Subcutaneous adipose tissue (tissue), 4 donors: ENCODE results near the gene CMC2. TPM values are rescaled to one million over a fixed set of nuclear protein-coding genes. Genes with fewer than 3 reads are reported as not detected.

Experiments used
- total RNA-seq, 4 donors: library from RNA; depleted of rRNA; stranded (reverse); fragments of >200 nt; gene quantifications; one replicate each; pipeline ENCODE4 v1.1.0, GENCODE V29; 2016
- TF ChIP-seq, protein P1 (sequence below): fragments of 450-650 bp; IDR thresholded peaks from one replicate; pipeline ENCODE4 v1.5.1; 2016; ENCODE audit warnings: low read depth, mild to moderate bottlenecking, control low read depth, antibody characterized with exemption, moderate library complexity

The CMC2 gene
- total RNA-seq, 4 donors from 2014 or later: 26.2 to 46.9 (median 36.3) TPM

DNA sequence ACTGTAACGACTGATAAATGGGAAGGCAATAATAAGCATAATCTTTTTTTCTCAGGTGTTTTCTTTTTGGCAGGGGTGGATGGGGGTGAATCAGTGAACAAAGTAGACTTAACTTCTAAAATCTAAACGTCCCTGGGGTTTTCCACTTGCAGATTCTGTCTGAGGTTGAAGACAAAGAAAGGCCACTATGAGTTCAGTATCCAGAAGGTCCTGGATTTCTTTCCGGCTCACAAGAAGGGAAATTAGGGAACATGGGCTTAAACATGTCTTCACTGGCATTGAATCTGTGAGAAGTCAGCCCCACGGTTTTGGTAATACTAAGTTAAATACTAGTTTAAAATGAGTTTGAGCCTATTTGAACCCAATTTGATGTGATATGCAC, 67.8 kb downstream of the CMC2 start:
- TF ChIP-seq, protein P1, sequence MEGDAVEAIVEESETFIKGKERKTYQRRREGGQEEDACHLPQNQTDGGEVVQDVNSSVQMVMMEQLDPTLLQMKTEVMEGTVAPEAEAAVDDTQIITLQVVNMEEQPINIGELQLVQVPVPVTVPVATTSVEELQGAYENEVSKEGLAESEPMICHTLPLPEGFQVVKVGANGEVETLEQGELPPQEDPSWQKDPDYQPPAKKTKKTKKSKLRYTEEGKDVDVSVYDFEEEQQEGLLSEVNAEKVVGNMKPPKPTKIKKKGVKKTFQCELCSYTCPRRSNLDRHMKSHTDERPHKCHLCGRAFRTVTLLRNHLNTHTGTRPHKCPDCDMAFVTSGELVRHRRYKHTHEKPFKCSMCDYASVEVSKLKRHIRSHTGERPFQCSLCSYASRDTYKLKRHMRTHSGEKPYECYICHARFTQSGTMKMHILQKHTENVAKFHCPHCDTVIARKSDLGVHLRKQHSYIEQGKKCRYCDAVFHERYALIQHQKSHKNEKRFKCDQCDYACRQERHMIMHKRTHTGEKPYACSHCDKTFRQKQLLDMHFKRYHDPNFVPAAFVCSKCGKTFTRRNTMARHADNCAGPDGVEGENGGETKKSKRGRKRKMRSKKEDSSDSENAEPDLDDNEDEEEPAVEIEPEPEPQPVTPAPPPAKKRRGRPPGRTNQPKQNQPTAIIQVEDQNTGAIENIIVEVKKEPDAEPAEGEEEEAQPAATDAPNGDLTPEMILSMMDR: no peak

DNA sequence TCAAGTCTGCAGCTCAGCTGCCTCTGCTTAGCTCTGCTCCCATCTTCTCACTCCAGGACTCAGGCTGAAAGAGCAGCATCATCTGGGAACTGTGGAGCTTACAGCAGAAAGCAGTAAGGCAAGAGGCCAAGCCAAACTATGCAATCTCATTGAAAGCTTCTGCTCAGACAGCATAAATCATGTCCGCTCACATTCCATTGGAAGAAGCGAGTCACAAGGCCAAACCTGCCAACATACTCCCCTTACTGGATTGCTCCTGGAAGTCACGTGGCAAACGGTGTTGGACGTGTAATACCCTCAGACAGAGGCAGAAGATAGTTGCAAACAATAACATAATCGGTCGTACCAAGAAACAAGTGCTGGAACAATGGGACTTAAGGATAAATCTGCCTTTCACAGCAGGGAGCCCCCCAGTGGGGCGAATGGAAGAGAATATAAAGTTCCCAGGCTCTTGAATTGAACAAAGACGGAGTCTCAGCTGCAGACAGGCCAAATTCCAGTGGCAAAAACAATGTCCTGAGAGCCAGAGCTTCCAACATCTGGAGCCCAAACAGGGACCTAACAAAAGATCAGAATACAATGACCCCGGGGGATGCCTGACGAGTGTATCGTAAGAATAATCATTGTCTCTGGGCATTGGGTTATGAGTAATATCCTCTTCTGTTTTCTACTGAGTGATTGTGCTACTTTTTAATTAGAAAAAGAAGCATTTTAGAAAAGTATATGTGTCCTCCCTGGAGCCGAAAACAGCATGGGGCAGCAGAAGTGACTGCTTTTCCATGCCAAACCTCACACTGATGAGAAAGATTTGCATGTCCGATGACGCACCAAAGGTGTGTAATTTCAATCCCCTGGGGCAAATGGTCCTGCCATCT, 68.4 kb downstream of the CMC2 start:
- TF ChIP-seq, protein P1: no peak

DNA sequence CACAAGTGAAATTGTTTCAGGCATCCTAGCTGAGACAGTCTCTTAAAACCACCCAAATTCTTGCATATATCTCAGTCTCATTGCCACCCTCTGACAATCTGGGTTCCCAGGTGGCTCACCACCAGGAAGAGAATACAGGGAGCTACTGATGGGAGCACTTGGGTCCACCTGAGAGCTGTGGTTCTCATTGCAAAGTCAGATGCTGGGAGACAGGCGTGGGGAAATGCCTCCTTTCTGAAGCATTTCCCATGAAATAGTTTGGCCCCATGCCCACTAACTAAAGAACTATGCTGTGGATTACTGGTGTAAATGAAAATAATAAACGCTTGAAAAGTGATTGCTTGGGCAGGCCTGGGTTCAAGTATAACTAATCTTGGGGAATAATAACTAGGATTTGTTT, 70.3 kb downstream of the CMC2 start:
- TF ChIP-seq, protein P1: no peak

DNA sequence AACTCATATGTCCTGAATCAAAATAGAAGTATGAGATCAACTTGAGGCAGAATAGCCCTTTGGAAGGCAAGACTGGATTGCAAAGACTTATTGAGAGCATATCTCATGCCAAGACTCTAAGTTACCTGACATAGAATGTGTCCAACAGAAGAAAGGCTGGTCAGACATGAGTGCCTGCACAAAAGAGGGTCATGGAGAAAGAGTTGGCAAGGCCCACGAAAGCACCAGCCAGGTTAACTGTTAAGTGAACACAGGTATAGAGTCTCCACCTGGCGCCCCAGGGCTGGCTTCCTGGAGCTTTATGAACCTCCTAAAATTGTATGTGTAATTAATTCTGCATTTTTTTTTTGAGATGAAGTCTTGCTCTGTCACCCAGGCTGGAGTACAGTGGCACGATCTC, 71.0 kb downstream of the CMC2 start:
- TF ChIP-seq, protein P1: no peak

DNA sequence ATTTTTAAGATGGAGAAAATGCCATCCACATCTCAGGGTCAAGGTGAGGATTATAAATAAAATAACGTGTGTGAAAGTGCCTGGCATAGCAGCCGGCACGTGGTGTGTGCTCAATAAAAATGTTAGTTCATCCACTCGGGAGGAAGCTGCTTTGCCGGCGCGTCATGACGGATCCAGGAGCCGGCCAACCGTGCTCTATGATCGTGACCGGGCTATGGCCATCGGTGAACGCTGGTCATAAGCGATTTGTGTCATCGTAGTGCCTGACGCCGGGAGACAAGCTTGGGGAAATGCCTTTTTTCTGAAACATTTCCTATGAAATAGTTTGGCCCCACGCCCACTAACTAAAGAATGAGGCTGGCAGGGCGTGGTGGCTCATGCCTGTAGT, 74.0 kb downstream of the CMC2 start:
- TF ChIP-seq, protein P1: no peak

DNA sequence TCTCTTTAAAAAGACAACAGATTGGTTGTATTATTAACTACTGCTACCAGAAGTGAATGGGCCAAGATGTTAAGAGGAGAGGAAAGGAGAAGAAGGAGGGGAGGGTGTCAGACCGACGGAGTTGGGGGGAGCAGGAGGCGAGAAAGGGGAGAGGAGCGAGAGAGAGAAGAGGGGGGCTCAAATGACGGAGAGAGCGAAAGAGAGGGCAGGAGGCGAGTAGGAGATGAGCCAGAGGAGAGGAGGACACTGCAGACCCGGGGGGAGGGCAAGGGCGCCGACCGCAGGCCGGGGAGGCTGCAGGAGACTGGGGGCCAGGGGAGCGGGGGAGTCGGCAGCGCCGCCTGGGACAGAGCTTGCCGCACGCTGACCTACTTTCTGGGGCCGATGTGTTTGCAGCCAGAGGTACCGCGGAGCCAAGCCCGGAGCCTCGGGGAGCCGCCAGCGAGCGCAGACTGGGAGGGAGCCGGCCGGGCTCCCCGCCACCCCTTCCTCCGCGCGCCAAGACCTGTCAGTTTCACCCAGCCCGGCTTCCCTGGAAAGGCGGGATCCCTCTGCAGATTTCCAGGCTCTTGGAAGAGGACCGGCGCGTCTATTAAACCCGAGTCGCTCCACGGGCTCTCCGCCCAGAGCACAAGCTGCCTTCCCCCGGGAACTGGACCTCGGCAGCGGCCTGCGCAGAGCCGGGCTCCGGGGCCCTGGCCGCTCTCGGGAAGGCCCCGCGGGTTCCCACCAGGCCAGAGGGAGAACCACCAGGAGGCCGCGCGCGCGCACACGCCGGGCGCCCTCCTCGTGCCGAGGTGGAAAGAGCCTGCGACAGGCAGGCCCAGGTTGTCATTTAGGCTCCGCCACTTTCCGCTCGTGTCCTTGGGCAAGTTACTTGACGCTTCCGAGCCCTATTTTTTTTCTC, 74.6 kb downstream of the CMC2 start:
- TF ChIP-seq, protein P1: no peak
